HG03442 (cell line): ENCODE measurements around the gene GNB5.

ENCODE experiments used
- ATAC-seq: cut with Tn5 transposase; IDR thresholded peaks from one replicate; pipeline ENCODE4 v1.9.1; 2021; ENCODE audit warnings: mild to moderate bottlenecking, moderate library complexity; ENCODE audit not compliant: unreplicated experiment

The GNB5 gene

GRCh38 chr15:52208306-52208946, 17.2 kb upstream of the GNB5 start:
- ATAC-seq: peak; percentile 85

GRCh38 chr15:52207191-52207590, 16.0 kb upstream of the GNB5 start:
- no peak for ATAC-seq

GRCh38 chr15:52206446-52206845, 15.3 kb upstream of the GNB5 start:
- ATAC-seq: no peak

- no peak for ATAC-seq
Measured at GRCh38 chr15:52204657-52205056, 13.5 kb upstream of the GNB5 start.

GRCh38 chr15:52200831-52201365, 9.7 kb upstream of the GNB5 start:
- no peak for ATAC-seq

GRCh38 chr15:52199271-52199670, 8.1 kb upstream of the GNB5 start:
- ATAC-seq: no peak

- ATAC-seq: no peak
Measured at GRCh38 chr15:52196891-52197290, 5.7 kb upstream of the GNB5 start.

- no peak for ATAC-seq
Measured at GRCh38 chr15:52193791-52194190, 2.6 kb upstream of the GNB5 start.

- ATAC-seq: no peak
Measured at GRCh38 chr15:52193321-52193720, 2.1 kb upstream of the GNB5 start.

- no peak for ATAC-seq
Measured at GRCh38 chr15:52186651-52187486, 4.3 kb downstream of the GNB5 start.

- no peak for ATAC-seq
Measured at GRCh38 chr15:52185151-52185561, 6.0 kb downstream of the GNB5 start.

GRCh38 chr15:52184721-52185120, 6.5 kb downstream of the GNB5 start:
- no peak for ATAC-seq

- ATAC-seq: no peak
Measured at GRCh38 chr15:52183562-52184173, 7.5 kb downstream of the GNB5 start.

- ATAC-seq: no peak
Measured at GRCh38 chr15:52181938-52182780, 9.0 kb downstream of the GNB5 start.

- no peak for ATAC-seq
Measured at GRCh38 chr15:52180851-52181450, 10.2 kb downstream of the GNB5 start.

GRCh38 chr15:52180196-52180835, 10.9 kb downstream of the GNB5 start:
- peak; percentile 22 for ATAC-seq

GRCh38 chr15:52179278-52180195, 11.7 kb downstream of the GNB5 start:
- ATAC-seq: peak; percentile 78

GRCh38 chr15:52178765-52179164, 12.4 kb downstream of the GNB5 start:
- ATAC-seq: no peak

- ATAC-seq: no peak
Measured at GRCh38 chr15:52172869-52173268, 18.3 kb downstream of the GNB5 start.
